ENCODE results near the gene WFDC2. TPM values are rescaled to one million over a fixed set of nuclear protein-coding genes. Genes with fewer than 3 reads are reported as not detected.

WFDC2 gene
- total RNA-seq, 3 donors from 2014 or later (not counting 1 experiment from before 2014, with no cell fraction given), result not detected

GRCh38 chr20:45497971-45498494 is 28.5 kb downstream of the WFDC2 start:
- no peaks in the 10 kb centered on the region for H3K4me1 Mint-ChIP-seq
- no peaks in the 10 kb centered on the region for H3K36me3 Mint-ChIP-seq
- ATAC-seq (no peak), DNase-seq (no peak)
- no peak overlapping the region for H3K4me3 Mint-ChIP-seq
- 86% methylated on average over 3 of the region's 3 CpGs for WGBS (ENCODE audit: insufficient coverage)
- peaks cover 4% of the 10 kb centered on the region for H3K27me3 ChIP-seq (ENCODE audit: control insufficient read depth, insufficient read depth, low read length)
- no peaks in the 10 kb centered on the region for H3K9me3 Mint-ChIP-seq
- no peak overlapping the region for H3K4me3 ChIP-seq (ENCODE audit: low read length)
- no peak overlapping the region for H3K27ac ChIP-seq (ENCODE audit: low read length)
- no peak for TF ChIP-seq CTCF (IDR thresholded peaks at IDR 0.05)
- H3K9me3 ChIP-seq (ENCODE audit: control insufficient read depth, insufficient read depth, low read length), result no peaks in the 10 kb centered on the region
- no peaks in the 10 kb centered on the region for H3K4me1 ChIP-seq (ENCODE audit: control insufficient read depth, insufficient read depth, low read length)
- no peaks in the 10 kb centered on the region for H3K36me3 ChIP-seq (ENCODE audit: control insufficient read depth, insufficient read depth, low read length)
- intact Hi-C loops (cut with micrococcal nuclease), result no loop called here
- peaks cover 4 to 49% of the 10 kb centered on the region in 2 donors for H3K27me3 Mint-ChIP-seq (ENCODE audit: low read depth in 2 of 2)
- no peak overlapping the region for H3K27ac Mint-ChIP-seq

GRCh38 chr20:45500022-45500421 is 30.5 kb downstream of the WFDC2 start:
- no peaks in the 10 kb centered on the region for H3K36me3 ChIP-seq (ENCODE audit: control insufficient read depth, insufficient read depth, low read length)
- Mint-ChIP-seq H3K27me3 (ENCODE audit: low read depth in 2 of 2) (peaks cover 4 to 49% of the 10 kb centered on the region in 2 donors), H3K4me3 (no peak overlapping the region), H3K36me3 (no peaks in the 10 kb centered on the region), H3K9me3 (no peaks in the 10 kb centered on the region), H3K4me1 (no peaks in the 10 kb centered on the region), H3K27ac (no peak overlapping the region)
- no peaks in the 10 kb centered on the region for H3K4me1 ChIP-seq (ENCODE audit: control insufficient read depth, insufficient read depth, low read length)
- ATAC-seq (no peak), DNase-seq (no peak)
- H3K9me3 ChIP-seq (ENCODE audit: control insufficient read depth, insufficient read depth, low read length), result no peaks in the 10 kb centered on the region
- intact Hi-C loops (cut with micrococcal nuclease), result no loop called here
- 84% methylated on average over 6 of the region's 6 CpGs for WGBS (ENCODE audit: insufficient coverage)
- no peak overlapping the region for H3K4me3 ChIP-seq (ENCODE audit: low read length)
- H3K27me3 ChIP-seq (ENCODE audit: control insufficient read depth, insufficient read depth, low read length), result peaks cover 4% of the 10 kb centered on the region
- no peak overlapping the region for H3K27ac ChIP-seq (ENCODE audit: low read length)
- no peak for TF ChIP-seq CTCF (IDR thresholded peaks at IDR 0.05)

GRCh38 chr20:45501600-45501999 is 32.0 kb downstream of the WFDC2 start:
- Mint-ChIP-seq H3K4me3 (no peak overlapping the region), H3K27ac (no peak overlapping the region), H3K27me3 (ENCODE audit: low read depth in 2 of 2) (peaks cover 11 to 42% of the 10 kb centered on the region in 2 donors), H3K4me1 (no peaks in the 10 kb centered on the region), H3K36me3 (no peaks in the 10 kb centered on the region), H3K9me3 (no peaks in the 10 kb centered on the region)
- Histone ChIP-seq H3K4me1 (ENCODE audit: control insufficient read depth, insufficient read depth, low read length) (no peaks in the 10 kb centered on the region), H3K4me3 (ENCODE audit: low read length) (no peak overlapping the region), H3K9me3 (ENCODE audit: control insufficient read depth, insufficient read depth, low read length) (no peaks in the 10 kb centered on the region), H3K27me3 (ENCODE audit: control insufficient read depth, insufficient read depth, low read length) (peaks cover 7% of the 10 kb centered on the region), H3K36me3 (ENCODE audit: control insufficient read depth, insufficient read depth, low read length) (no peaks in the 10 kb centered on the region), H3K27ac (ENCODE audit: low read length) (no peak overlapping the region)
- ATAC-seq, result no peak
- DNase-seq, result no peak
- TF ChIP-seq CTCF (IDR thresholded peaks at IDR 0.05), result no peak
- 83% methylated on average over 1 of the region's 1 CpG for WGBS (ENCODE audit: insufficient coverage)
- intact Hi-C loops (cut with micrococcal nuclease), result no loop called here

GRCh38 chr20:45502561-45502960 is 33.0 kb downstream of the WFDC2 start:
- Mint-ChIP-seq H3K27me3 (ENCODE audit: low read depth in 2 of 2) (peaks cover 14 to 41% of the 10 kb centered on the region in 2 donors), H3K9me3 (no peaks in the 10 kb centered on the region), H3K4me1 (no peaks in the 10 kb centered on the region), H3K27ac (no peak overlapping the region), H3K4me3 (no peak overlapping the region), H3K36me3 (no peaks in the 10 kb centered on the region)
- Histone ChIP-seq H3K36me3 (ENCODE audit: control insufficient read depth, insufficient read depth, low read length) (no peaks in the 10 kb centered on the region), H3K4me1 (ENCODE audit: control insufficient read depth, insufficient read depth, low read length) (no peaks in the 10 kb centered on the region), H3K9me3 (ENCODE audit: control insufficient read depth, insufficient read depth, low read length) (no peaks in the 10 kb centered on the region), H3K4me3 (ENCODE audit: low read length) (no peak overlapping the region), H3K27ac (ENCODE audit: low read length) (no peak overlapping the region), H3K27me3 (ENCODE audit: control insufficient read depth, insufficient read depth, low read length) (peaks cover 7% of the 10 kb centered on the region)
- TF ChIP-seq CTCF (IDR thresholded peaks at IDR 0.05), result no peak
- intact Hi-C loops (cut with micrococcal nuclease), result no loop called here
- no peak for DNase-seq
- no CpG with 5 or more reads among the region's 1 CpG for WGBS (ENCODE audit: insufficient coverage)
- ATAC-seq, result no peak
